Common myeloid progenitor, CD34-positive (primary cell): ENCODE data around the gene HOGA1.

Experiments
- CTCF ChIA-PET: fragments of 350-600 bp; sonication (Branson Sonifier 250); formaldehyde crosslinking; loops from one replicate; lab custom pipeline; 2021; ENCODE audit warnings: antibody characterized with exemption; lab: Charles Lee
- POLR2A ChIA-PET: fragments of 350-600 bp; sonication (Branson Sonifier 250); formaldehyde crosslinking; loops from one replicate; lab custom pipeline; 2021; ENCODE audit warnings: antibody characterized with exemption; lab: Charles Lee
- DNase-seq, 3 donors: peaks; one replicate each; pipeline versions ENCODE4 v3.0.0 to v3.0.0-alpha.2; 2013
- H3K27ac ChIP-seq, 2 experiments: 1 replicate in 1 of 2; 2 replicates in 1 of 2; pipeline ENCODE4 v1.7.0; 2013; ENCODE audit warnings: inconsistent platforms in 2 of 2, low read length in 2 of 2, mild to moderate bottlenecking in 2 of 2, low read depth in 1 of 2, moderate library complexity in 1 of 2; ENCODE audit not compliant: severe bottlenecking in 2 of 2, insufficient read depth in 1 of 2, poor library complexity in 1 of 2
- H3K27me3 ChIP-seq, 5 experiments: replicated peaks in 2 of 5; 1 replicate in 3 of 5; 2 replicates in 2 of 5; pipeline versions ENCODE4 v1.6.1 to v1.7.0; 2013; ENCODE audit warnings: low read length in 4 of 5, mild to moderate bottlenecking in 2 of 5, moderate library complexity in 2 of 5, inconsistent platforms in 1 of 5; ENCODE audit not compliant: insufficient read depth in 5 of 5, control insufficient read depth in 4 of 5
- H3K36me3 ChIP-seq, 4 experiments: 1 replicate in 2 of 4; 2 replicates in 2 of 4; pipeline versions ENCODE4 v1.6.1 to v1.7.0; 2013; ENCODE audit warnings: low read length in 3 of 4, control low read depth in 1 of 4, mild to moderate bottlenecking in 1 of 4; ENCODE audit not compliant: control insufficient read depth in 4 of 4, insufficient read depth in 4 of 4
- H3K4me1 ChIP-seq, 4 experiments: 1 replicate in 3 of 4; 2 replicates in 1 of 4; pipeline versions ENCODE4 v1.6.1 to v1.7.1; 2013; ENCODE audit warnings: low read length in 3 of 4, mild to moderate bottlenecking in 3 of 4, control low read depth in 1 of 4, inconsistent platforms in 1 of 4, moderate library complexity in 1 of 4; ENCODE audit not compliant: control insufficient read depth in 4 of 4, insufficient read depth in 4 of 4; ENCODE audit errors: control extremely low read depth in 1 of 4
- H3K4me3 ChIP-seq, 7 experiments: 1 replicate in 4 of 7; 2 replicates in 3 of 7; pipeline versions ENCODE4 v1.5.1 to v1.7.0; 2013; ENCODE audit warnings: mild to moderate bottlenecking in 7 of 7, low read length in 6 of 7, moderate library complexity in 6 of 7, inconsistent platforms in 2 of 7, low read depth in 2 of 7, control low read depth in 1 of 7; ENCODE audit not compliant: insufficient read depth in 4 of 7, control insufficient read depth in 1 of 7; ENCODE audit errors: extremely low read depth in 1 of 7
- H3K9me3 ChIP-seq, 5 experiments: 1 replicate in 4 of 5; 2 replicates in 1 of 5; pipeline versions ENCODE4 v1.6.1 to v1.7.1; 2013; ENCODE audit warnings: low read length in 4 of 5, mild to moderate bottlenecking in 2 of 5, inconsistent platforms in 1 of 5, low read depth in 1 of 5, moderate library complexity in 1 of 5; ENCODE audit not compliant: control insufficient read depth in 4 of 5, insufficient read depth in 2 of 5; ENCODE audit errors: control extremely low read depth in 1 of 5
- WGBS: methylation state at CpG from one replicate; pipeline ENCODE4 v1.1.5; 2013; ENCODE audit not compliant: insufficient coverage; 5-methylcytosine and 5-hydroxymethylcytosine counted together

Gene HOGA1

GRCh38 chr10:97567891-97568290 is 16.3 kb upstream of the HOGA1 start:
- CTCF ChIA-PET: interaction anchor here (1.1 to 1.6 kb wide), 3 partner anchors 10 to 134 kb away, joined by 3 to 5 read pairs (median 4); no protein-coding TSS in a partner anchor
- no peak for DNase-seq

GRCh38 chr10:97570146-97570788 is 13.9 kb upstream of the HOGA1 start:
- DNase-seq: no peak
- 97% methylated on average over 31 of the region's 33 CpGs for WGBS
- peaks cover 0 to 8% (median 0%) of the 10 kb centered on the region in 4 experiments for H3K36me3 ChIP-seq
- H3K9me3 ChIP-seq: no peaks in the 10 kb centered on the region
- CTCF ChIA-PET: interaction anchor here (0.9 to 3.4 kb wide), 6 partner anchors 13 to 41 kb away, joined by 3 to 20 read pairs (median 6); no protein-coding TSS in a partner anchor
- H3K27me3 ChIP-seq: no peaks in the 10 kb centered on the region
- H3K27ac ChIP-seq: no peak overlapping the region
- POLR2A ChIA-PET: no interaction called here
- no peak overlapping the region for H3K4me3 ChIP-seq
- H3K4me1 ChIP-seq: peaks cover 0 to 1% (median 0%) of the 10 kb centered on the region in 4 experiments

More at GRCh38 chr10:97567891-97568290, 16.3 kb upstream of the HOGA1 start:
- H3K36me3 ChIP-seq: peaks cover 0 to 8% (median 0%) of the 10 kb centered on the region in 4 experiments
- 99% methylated on average over 14 of the region's 15 CpGs for WGBS
- H3K9me3 ChIP-seq: no peaks in the 10 kb centered on the region
- POLR2A ChIA-PET: no interaction called here
- H3K4me3 ChIP-seq: no peak overlapping the region
- no peaks in the 10 kb centered on the region for H3K27me3 ChIP-seq
- H3K4me1 ChIP-seq: peaks cover 0 to 1% (median 0%) of the 10 kb centered on the region in 4 experiments
- H3K27ac ChIP-seq: no peak overlapping the region

GRCh38 chr10:97570789-97571471 is 13.3 kb upstream of the HOGA1 start:
- Histone ChIP-seq H3K4me1 (peaks cover 0 to 1% (median 0%) of the 10 kb centered on the region in 4 experiments), H3K27me3 (no peaks in the 10 kb centered on the region), H3K36me3 (peaks cover 0 to 8% (median 0%) of the 10 kb centered on the region in 4 experiments), H3K9me3 (no peaks in the 10 kb centered on the region), H3K4me3 (no peak overlapping the region), H3K27ac (no peak overlapping the region)
- DNase-seq: no peak
- WGBS: 93% methylated on average over 2 of the region's 5 CpGs
- ChIA-PET CTCF (interaction anchor here (1.1 to 3.4 kb wide), 9 partner anchors 12 to 163 kb away, joined by 4 to 20 read pairs (median 6); partner anchors contain the start of gene C10orf62), POLR2A (no interaction called here)

- Histone ChIP-seq H3K4me1 (peaks cover 0 to 1% (median 0%) of the 10 kb centered on the region in 4 experiments), H3K36me3 (peaks cover 0 to 8% (median 0%) of the 10 kb centered on the region in 4 experiments), H3K27ac (no peak overlapping the region), H3K9me3 (no peaks in the 10 kb centered on the region), H3K27me3 (no peaks in the 10 kb centered on the region), H3K4me3 (no peak overlapping the region)
- CTCF ChIA-PET: interaction anchor here (0.9 to 3.4 kb wide), 18 partner anchors 11 to 162 kb away, joined by 3 to 20 read pairs (median 5); partner anchors contain the start of genes C10orf62 and HOGA1
- POLR2A ChIA-PET: no interaction called here
- no peak for DNase-seq
- WGBS: 89% methylated on average over 3 of the region's 3 CpGs
Measured at GRCh38 chr10:97571622-97572021, 12.6 kb upstream of the HOGA1 start.

- WGBS: 48% methylated on average over 7 of the region's 16 CpGs
- Histone ChIP-seq H3K4me3 (no peak within 1 kb of the TSS), H3K4me1 (peaks cover 0 to 1% (median 0%) of the 10 kb centered on the region in 4 experiments), H3K27me3 (peaks cover 0 to under 1% (median 0%) of the 10 kb centered on the region in 5 experiments), H3K36me3 (peaks cover 0 to 8% (median 0%) of the 10 kb centered on the region in 4 experiments), H3K9me3 (no peaks in the 10 kb centered on the region), H3K27ac (no peak within 1 kb of the TSS)
- POLR2A ChIA-PET: interaction anchor here (0.5 kb wide), 1 partner anchor 21 kb away, joined by 3 read pairs; no protein-coding TSS in a partner anchor
- peak; percentile 67 to 85 (median 80) for DNase-seq
- CTCF ChIA-PET: interaction anchor here (0.9 to 3.4 kb wide), 20 partner anchors 9 to 161 kb away, joined by 3 to 20 read pairs (median 4); partner anchors contain the start of genes C10orf62 and HOGA1
Measured at GRCh38 chr10:97572214-97572989, 11.8 kb upstream of the HOGA1 start, which contains the start of gene ANKRD2. Gene ANKRD2 (plus strand): TSS chr10:97572779. CDS start chr10:97572789, 10 bp downstream.

GRCh38 chr10:97573021-97573420 is 11.2 kb upstream of the HOGA1 start:
- WGBS: 100% methylated on average over 2 of the region's 2 CpGs
- H3K36me3 ChIP-seq: peaks cover 0 to 8% (median 0%) of the 10 kb centered on the region in 4 experiments
- no peaks in the 10 kb centered on the region for H3K9me3 ChIP-seq
- ChIA-PET CTCF (interaction anchor here (1.0 to 3.4 kb wide), 12 partner anchors 9 to 112 kb away, joined by 3 to 18 read pairs (median 5); partner anchors contain the start of gene HOGA1), POLR2A (interaction anchor here (0.5 kb wide), 1 partner anchor 22 kb away, joined by 3 read pairs; no protein-coding TSS in a partner anchor)
- H3K4me1 ChIP-seq: peaks cover 0 to 1% (median 0%) of the 10 kb centered on the region in 4 experiments
- DNase-seq: no peak
- H3K4me3 ChIP-seq: no peak overlapping the region
- H3K27ac ChIP-seq: no peak overlapping the region
- peaks cover 0 to 5% (median 0%) of the 10 kb centered on the region in 5 experiments for H3K27me3 ChIP-seq
